Keratinocyte (primary cell): ENCODE measurements around the gene PURA. TPM values are rescaled to one million over a fixed set of nuclear protein-coding genes. Genes with fewer than 3 reads are reported as not detected.

Experiments
- DNase-seq: peaks from one replicate; pipeline ENCODE4 v3.0.0-alpha.2; 2011; ENCODE audit warnings: low read depth, missing footprints, low spot score
- FAIRE-seq: peaks from 2 replicates; lab custom pipeline; 2011; peaks lifted over from hg19 to GRCh38; lab: Jason Lieb, UNC
- H2AFZ ChIP-seq: 2 replicates; pipeline ENCODE4 v1.6.0; 2012; ENCODE audit warnings: low read length, control low read depth, inconsistent platforms; ENCODE audit not compliant: control insufficient read depth
- H3K27ac ChIP-seq: 2 replicates; pipeline ENCODE4 v1.5.1; 2011; ENCODE audit warnings: low read length; ENCODE audit not compliant: control insufficient read depth, insufficient read depth
- H3K27me3 ChIP-seq: 3 replicates; pipeline ENCODE4 v1.6.0; 2011; ENCODE audit warnings: low read length; ENCODE audit not compliant: control insufficient read depth, insufficient read depth; ENCODE audit errors: extremely low read depth
- H3K36me3 ChIP-seq, 2 experiments: 2 replicates in 1 of 2; 3 replicates in 1 of 2; pipeline ENCODE4 v1.5.1; 2011; ENCODE audit warnings: low read length in 2 of 2, mild to moderate bottlenecking in 1 of 2; ENCODE audit not compliant: control insufficient read depth in 2 of 2, insufficient read depth in 2 of 2; ENCODE audit errors: extremely low read depth in 1 of 2
- H3K4me1 ChIP-seq: 3 replicates; pipeline ENCODE4 v1.5.1; 2011; ENCODE audit warnings: low read length; ENCODE audit not compliant: control insufficient read depth, insufficient read depth; ENCODE audit errors: extremely low read depth
- H3K4me2 ChIP-seq: 3 replicates; pipeline ENCODE4 v1.6.0; 2011; ENCODE audit warnings: low read depth, low read length; ENCODE audit not compliant: control insufficient read depth, insufficient read depth; ENCODE audit errors: extremely low read depth
- H3K4me3 ChIP-seq, 3 experiments: fragments of 200-600 bp in 1 of 3; sonication (generic) in 1 of 3; 2 replicates in 2 of 3; 3 replicates in 1 of 3; pipeline ENCODE4 v1.5.1; 2011 to 2016; ENCODE audit warnings: low read length in 3 of 3, mild to moderate bottlenecking in 3 of 3, control low read depth in 2 of 3, inconsistent platforms in 1 of 3, low read depth in 1 of 3, mixed read lengths in 1 of 3, mixed run types in 1 of 3, moderate library complexity in 1 of 3; ENCODE audit not compliant: control insufficient read depth in 2 of 3, insufficient read depth in 2 of 3; ENCODE audit errors: extremely low read depth in 1 of 3
- H3K79me2 ChIP-seq: 2 replicates; pipeline ENCODE4 v1.6.0; 2012; ENCODE audit warnings: low read length; ENCODE audit not compliant: control insufficient read depth, insufficient read depth
- H3K9ac ChIP-seq: 3 replicates; pipeline ENCODE4 v1.6.0; 2011; ENCODE audit warnings: low read length; ENCODE audit not compliant: control insufficient read depth, insufficient read depth; ENCODE audit errors: extremely low read depth
- H3K9me1 ChIP-seq: 3 replicates; pipeline ENCODE4 v1.6.0; 2011; ENCODE audit warnings: low read length; ENCODE audit not compliant: control insufficient read depth, insufficient read depth; ENCODE audit errors: extremely low read depth
- H3K9me3 ChIP-seq: 2 replicates; pipeline ENCODE4 v1.5.1; 2012; ENCODE audit warnings: low read depth, low read length; ENCODE audit not compliant: control insufficient read depth
- H4K20me1 ChIP-seq: 3 replicates; pipeline ENCODE4 v1.6.0; 2011; ENCODE audit warnings: low read length; ENCODE audit not compliant: control insufficient read depth, insufficient read depth; ENCODE audit errors: extremely low read depth
- EZH2 ChIP-seq: IDR thresholded peaks from one replicate; pipeline ENCODE4 v1.6.1; 2012; ENCODE audit warnings: inconsistent platforms, mild to moderate bottlenecking, low read length, moderate library complexity
- dilution Hi-C: fragments of 300-500 bp; cut with MboI; formaldehyde crosslinking; loops from one replicate; pipeline ENCODE4 v1.7.0; 2020; ENCODE audit warnings: low sequenced_read_pairs; ENCODE audit not compliant: extremely low pct_ligation_motif_present
- polyA plus RNA-seq, 5 experiments: library from polyadenylated mRNA; depleted of rRNA in 3 of 5; stranded (reverse) in 3 of 5; stranded (forward) in 1 of 5; unstranded in 1 of 5; fragments of >200 nt; gene quantifications; 1 replicate in 1 of 5; 2 replicates in 3 of 5; 3 replicates in 1 of 5; pipeline versions ENCODE4 v1.2.1 to v1.2.3, GENCODE V29; 2011 to 2012; ENCODE audit warnings: missing spikeins in 2 of 5, low read depth in 1 of 5, low replicate concordance in 1 of 5
- TF ChIP-seq, protein P1 (sequence below), 3 experiments: IDR thresholded peaks in 1 of 3; conservative IDR thresholded peaks in 1 of 3; optimal IDR thresholded peaks in 1 of 3; 2 replicates in 2 of 3; 3 replicates in 1 of 3; pipeline versions ENCODE3 to v1.5.1; 2011; ENCODE audit warnings: low read length in 3 of 3, mild to moderate bottlenecking in 3 of 3, moderate library complexity in 2 of 3, control low read depth in 1 of 3, inconsistent platforms in 1 of 3; ENCODE audit not compliant: insufficient read depth in 2 of 3; ENCODE audit errors: extremely low read depth in 1 of 3

The PURA gene
- polyA plus RNA-seq, 1 donor (not counting 4 experiments of a cell fraction or from before 2014, with no cell fraction given), result 4.1 TPM

DNA sequence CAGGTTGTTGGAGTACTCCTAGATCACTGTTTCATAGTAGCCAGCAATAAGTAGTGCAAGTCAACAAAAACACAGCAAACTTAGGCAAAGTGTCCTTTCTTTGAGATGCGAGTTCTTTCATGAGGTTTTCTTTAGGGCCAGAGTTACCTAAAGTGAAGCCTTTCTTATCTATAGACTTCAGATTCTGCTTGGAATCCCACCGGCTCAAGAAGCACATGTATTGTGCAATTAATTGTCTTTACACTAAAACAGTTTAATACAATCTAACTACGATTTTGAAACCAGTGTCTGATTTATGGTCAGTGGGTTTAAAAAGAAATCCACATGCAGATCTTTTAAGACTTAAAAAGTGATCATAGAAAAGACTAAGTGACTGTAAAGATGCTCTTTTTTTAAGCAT lies 3.6 kb downstream of the PURA start:
- dilution Hi-C loops, result no loop called here
- Histone ChIP-seq H3K4me3 (no peak overlapping the region), H2AFZ (no peak overlapping the region), H3K9ac (no peak overlapping the region), H3K4me2 (no peak overlapping the region), H3K27me3 (no peaks in the 10 kb centered on the region), H4K20me1 (no peaks in the 10 kb centered on the region), H3K27ac (no peak overlapping the region), H3K4me1 (peaks cover 11% of the 10 kb centered on the region), H3K9me1 (no peaks in the 10 kb centered on the region), H3K9me3 (no peaks in the 10 kb centered on the region), H3K79me2 (peaks cover 52% of the 10 kb centered on the region), H3K36me3 (no peaks in the 10 kb centered on the region)
- DNase-seq, result no peak
- no peak for FAIRE-seq
- TF ChIP-seq EZH2, result no peak
- TF ChIP-seq, protein P1, sequence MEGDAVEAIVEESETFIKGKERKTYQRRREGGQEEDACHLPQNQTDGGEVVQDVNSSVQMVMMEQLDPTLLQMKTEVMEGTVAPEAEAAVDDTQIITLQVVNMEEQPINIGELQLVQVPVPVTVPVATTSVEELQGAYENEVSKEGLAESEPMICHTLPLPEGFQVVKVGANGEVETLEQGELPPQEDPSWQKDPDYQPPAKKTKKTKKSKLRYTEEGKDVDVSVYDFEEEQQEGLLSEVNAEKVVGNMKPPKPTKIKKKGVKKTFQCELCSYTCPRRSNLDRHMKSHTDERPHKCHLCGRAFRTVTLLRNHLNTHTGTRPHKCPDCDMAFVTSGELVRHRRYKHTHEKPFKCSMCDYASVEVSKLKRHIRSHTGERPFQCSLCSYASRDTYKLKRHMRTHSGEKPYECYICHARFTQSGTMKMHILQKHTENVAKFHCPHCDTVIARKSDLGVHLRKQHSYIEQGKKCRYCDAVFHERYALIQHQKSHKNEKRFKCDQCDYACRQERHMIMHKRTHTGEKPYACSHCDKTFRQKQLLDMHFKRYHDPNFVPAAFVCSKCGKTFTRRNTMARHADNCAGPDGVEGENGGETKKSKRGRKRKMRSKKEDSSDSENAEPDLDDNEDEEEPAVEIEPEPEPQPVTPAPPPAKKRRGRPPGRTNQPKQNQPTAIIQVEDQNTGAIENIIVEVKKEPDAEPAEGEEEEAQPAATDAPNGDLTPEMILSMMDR (optimal IDR thresholded peaks at IDR 0.05 in 1 of 3, IDR thresholded peaks at IDR 0.05 in 1 of 3, conservative IDR thresholded peaks at IDR 0.05 in 1 of 3; ENCODE audit: extremely low read depth in 1 of 3, insufficient read depth in 2 of 3, low read length in 3 of 3), result no peak

DNA sequence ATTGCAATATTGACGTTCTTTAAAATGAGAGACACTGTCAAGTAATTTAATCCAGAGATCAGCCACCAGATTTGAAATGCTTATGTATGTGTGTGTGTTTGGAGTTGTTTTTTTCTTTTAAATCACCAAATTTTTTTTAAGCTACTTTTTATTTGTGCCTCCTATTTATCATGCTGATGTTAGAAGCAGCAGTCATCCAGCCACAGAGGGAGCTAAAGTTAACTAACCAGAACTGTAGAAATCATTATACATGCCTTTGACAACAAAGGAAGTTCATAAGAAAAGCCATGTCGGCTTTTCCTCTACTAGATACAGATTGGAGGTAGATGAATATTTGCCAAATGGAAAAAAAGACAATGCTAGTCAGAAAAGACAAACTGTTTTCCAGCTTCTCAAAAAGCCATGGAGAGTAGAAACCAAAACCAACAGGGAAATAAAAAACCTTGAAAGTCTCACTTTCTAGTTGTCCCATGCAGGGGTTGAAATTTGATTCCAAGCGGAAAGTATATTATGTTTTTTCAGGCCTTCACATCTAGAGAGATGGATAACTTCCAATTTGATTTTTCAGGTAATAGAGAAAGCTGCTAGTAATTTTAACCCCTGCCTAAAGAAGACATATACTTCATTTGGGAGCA lies 4.5 kb downstream of the PURA start:
- DNase-seq (no peak), FAIRE-seq (no peak)
- H3K79me2 ChIP-seq, result peaks cover 44% of the 10 kb centered on the region
- dilution Hi-C loops, result no loop called here
- no peak overlapping the region for H3K4me3 ChIP-seq
- peak overlapping the region; percentile 6 for H3K4me2 ChIP-seq
- TF ChIP-seq, protein P1 (optimal IDR thresholded peaks at IDR 0.05 in 1 of 3, IDR thresholded peaks at IDR 0.05 in 1 of 3, conservative IDR thresholded peaks at IDR 0.05 in 1 of 3; ENCODE audit: extremely low read depth in 1 of 3, insufficient read depth in 2 of 3, low read length in 3 of 3), result no peak
- no peak for TF ChIP-seq EZH2
- no peak overlapping the region for H3K9ac ChIP-seq
- no peak overlapping the region for H3K27ac ChIP-seq
- no peaks in the 10 kb centered on the region for H3K27me3 ChIP-seq
- no peaks in the 10 kb centered on the region for H4K20me1 ChIP-seq
- H2AFZ ChIP-seq, result no peak overlapping the region
- no peaks in the 10 kb centered on the region for H3K36me3 ChIP-seq
- H3K9me3 ChIP-seq, result no peaks in the 10 kb centered on the region
- peaks cover 9% of the 10 kb centered on the region for H3K4me1 ChIP-seq
- H3K9me1 ChIP-seq, result no peaks in the 10 kb centered on the region
